OCI-LY7 (cell line): Measurements from ENCODE around the gene ZDHHC14. TPM values are rescaled to one million over a fixed set of nuclear protein-coding genes. Genes with fewer than 3 reads are reported as not detected.

ENCODE experiments used
- BruUV-seq: library from RNA; stranded (reverse); fragments of 400-500 nt; replicated peaks from 2 replicates; lab custom pipeline; 2021; lab: Mats Ljungman, UMichigan
- CTCF ChIA-PET: fragments of 300-600 bp; sonication (Branson Sonifier 250); formaldehyde crosslinking; loops from one replicate; lab custom pipeline; 2022; ENCODE audit warnings: antibody characterized with exemption; ENCODE audit not compliant: unreplicated experiment; lab: Charles Lee
- POLR2A ChIA-PET: fragments of 300-600 bp; sonication (Branson Sonifier 250); formaldehyde crosslinking; loops from one replicate; lab custom pipeline; 2022; ENCODE audit warnings: antibody characterized with exemption; lab: Charles Lee
- DNase-seq: peaks from one replicate; pipeline ENCODE4 v3.0.0-alpha.2; 2015; ENCODE audit warnings: low spot score
- H2AFZ ChIP-seq: fragments of 200-600 bp; sonication (generic), shearing (Covaris generic); 2 replicates; pipeline ENCODE4 v1.6.1; 2014; ENCODE audit warnings: mild to moderate bottlenecking, antibody characterized with exemption, low read length, moderate library complexity
- H3K27ac ChIP-seq: fragments of 200-600 bp; sonication (generic); 2 replicates; pipeline ENCODE4 v1.5.1; 2014; ENCODE audit warnings: mixed run types, low read depth, mild to moderate bottlenecking, moderate library complexity, low read length, inconsistent platforms; ENCODE audit not compliant: poor library complexity, severe bottlenecking
- H3K36me3 ChIP-seq: fragments of 200-600 bp; sonication (generic); 2 replicates; pipeline ENCODE4 v1.6.1; 2014; ENCODE audit warnings: mild to moderate bottlenecking, antibody characterized with exemption, low read length, moderate library complexity, mixed read lengths; ENCODE audit not compliant: insufficient read depth
- H3K4me1 ChIP-seq: fragments of 200-600 bp; sonication (generic); 2 replicates; pipeline ENCODE4 v1.5.1; 2014; ENCODE audit warnings: mild to moderate bottlenecking, low read length; ENCODE audit not compliant: insufficient read depth, poor library complexity, severe bottlenecking
- H3K4me2 ChIP-seq: fragments of 200-600 bp; sonication (generic); 2 replicates; pipeline ENCODE4 v1.6.1; 2014; ENCODE audit warnings: mild to moderate bottlenecking, low read length
- H3K4me3 ChIP-seq: fragments of 200-600 bp; sonication (generic); 2 replicates; pipeline ENCODE4 v1.5.1; 2014; ENCODE audit warnings: mild to moderate bottlenecking, low read depth, low read length; ENCODE audit not compliant: poor library complexity, severe bottlenecking
- H3K79me2 ChIP-seq: fragments of 200-600 bp; sonication (generic); 2 replicates; pipeline ENCODE4 v1.6.1; 2016; ENCODE audit warnings: low read depth, mild to moderate bottlenecking, low read length, moderate library complexity, mixed read lengths; ENCODE audit not compliant: insufficient read depth
- H3K9me2 ChIP-seq: fragments of 200-600 bp; sonication (generic); 2 replicates; pipeline ENCODE4 v1.6.1; 2016; ENCODE audit warnings: mild to moderate bottlenecking, low read length, mixed read lengths; ENCODE audit not compliant: insufficient read depth
- H3K9me3 ChIP-seq: fragments of 200-600 bp; sonication (generic); 2 replicates; pipeline ENCODE4 v1.6.1; 2014; ENCODE audit warnings: mild to moderate bottlenecking, mixed run types, low read length, mixed read lengths
- H4K20me1 ChIP-seq: fragments of 200-600 bp; sonication (generic); 2 replicates; pipeline ENCODE4 v1.6.1; 2014; ENCODE audit warnings: mild to moderate bottlenecking, antibody characterized with exemption, low read length, moderate library complexity, mixed read lengths; ENCODE audit not compliant: insufficient read depth
- EZH2phosphoT487 ChIP-seq: fragments of 200-600 bp; sonication (generic); IDR thresholded peaks from 2 replicates; pipeline ENCODE4 v1.6.1; 2018; ENCODE audit warnings: low read depth, borderline replicate concordance, mild to moderate bottlenecking, mixed run types, antibody characterized with exemption, low read length, moderate library complexity, mixed read lengths
- intact Hi-C: fragments of 100-400 bp; cut with micrococcal nuclease; formaldehyde crosslinking; loops from one replicate; pipeline ENCODE4 v1.10.0; 2022; ENCODE audit not compliant: unreplicated experiment
- total RNA-seq, 2 experiments: library from RNA; depleted of rRNA in 1 of 2; stranded (reverse); fragments of >200 nt in 1 of 2; shearing (Covaris generic) in 1 of 2; gene quantifications; 2 replicates each; pipeline ENCODE4 v1.2.3, GENCODE V29; 2014 to 2022
- TF ChIP-seq, protein P1 (sequence below): fragments of 200-600 bp; sonication (generic); conservative IDR thresholded peaks from 2 replicates; pipeline ENCODE4 v1.5.1; 2014; ENCODE audit warnings: mild to moderate bottlenecking, antibody characterized with exemption, low read length, moderate library complexity, mixed read lengths

The ZDHHC14 gene
- total RNA-seq, 2 experiments from 2014 or later, result 0.69 to 3.0 TPM

DNA sequence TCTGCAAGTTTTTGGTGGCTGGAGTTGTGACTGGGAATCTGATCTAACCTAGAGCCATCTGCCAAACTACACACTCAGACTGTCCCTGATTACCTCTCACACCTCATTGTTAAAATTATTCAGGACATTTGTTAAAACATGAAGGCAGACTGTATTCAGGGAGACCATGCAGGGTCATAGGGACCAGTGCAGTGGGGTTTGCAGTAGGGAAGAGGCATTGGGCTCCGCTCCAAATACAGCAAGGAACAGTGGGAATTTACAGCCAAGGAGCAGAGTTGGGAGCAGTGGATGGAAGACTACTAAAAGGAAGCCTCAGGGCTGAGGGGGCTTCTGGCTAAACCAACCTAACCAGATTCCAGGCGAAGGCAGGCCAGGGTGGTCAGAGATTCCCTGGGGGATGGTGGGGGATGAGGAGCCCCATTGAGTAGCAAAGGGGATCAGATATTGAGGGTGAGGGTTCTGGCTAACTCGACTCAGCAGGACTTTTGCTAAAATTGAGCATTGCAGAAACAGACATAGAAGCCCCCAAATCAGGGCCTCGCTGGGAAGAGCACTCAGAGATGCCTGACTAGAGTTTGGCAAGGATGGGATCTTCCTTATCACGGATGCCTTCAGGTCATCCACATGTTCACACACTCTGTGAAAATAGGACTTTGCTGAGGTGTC, 172.0 kb downstream of the ZDHHC14 start:
- Histone ChIP-seq H3K9me3 (no peaks in the 10 kb centered on the region), H3K79me2 (no peaks in the 10 kb centered on the region), H2AFZ (no peak overlapping the region), H3K4me3 (no peak overlapping the region), H4K20me1 (no peaks in the 10 kb centered on the region), H3K9me2 (no peaks in the 10 kb centered on the region), H3K27ac (no peak overlapping the region), H3K4me2 (no peak overlapping the region), H3K36me3 (no peaks in the 10 kb centered on the region), H3K4me1 (peaks cover 20% of the 10 kb centered on the region)
- ChIA-PET POLR2A (no interaction called here), CTCF (no interaction called here)
- no peak for DNase-seq
- intact Hi-C loops, result loop anchor here (10.0 kb wide), 1 partner anchor 188 kb away; no protein-coding TSS in a partner anchor
- no peak for TF ChIP-seq EZH2phosphoT487
- TF ChIP-seq, protein P1, sequence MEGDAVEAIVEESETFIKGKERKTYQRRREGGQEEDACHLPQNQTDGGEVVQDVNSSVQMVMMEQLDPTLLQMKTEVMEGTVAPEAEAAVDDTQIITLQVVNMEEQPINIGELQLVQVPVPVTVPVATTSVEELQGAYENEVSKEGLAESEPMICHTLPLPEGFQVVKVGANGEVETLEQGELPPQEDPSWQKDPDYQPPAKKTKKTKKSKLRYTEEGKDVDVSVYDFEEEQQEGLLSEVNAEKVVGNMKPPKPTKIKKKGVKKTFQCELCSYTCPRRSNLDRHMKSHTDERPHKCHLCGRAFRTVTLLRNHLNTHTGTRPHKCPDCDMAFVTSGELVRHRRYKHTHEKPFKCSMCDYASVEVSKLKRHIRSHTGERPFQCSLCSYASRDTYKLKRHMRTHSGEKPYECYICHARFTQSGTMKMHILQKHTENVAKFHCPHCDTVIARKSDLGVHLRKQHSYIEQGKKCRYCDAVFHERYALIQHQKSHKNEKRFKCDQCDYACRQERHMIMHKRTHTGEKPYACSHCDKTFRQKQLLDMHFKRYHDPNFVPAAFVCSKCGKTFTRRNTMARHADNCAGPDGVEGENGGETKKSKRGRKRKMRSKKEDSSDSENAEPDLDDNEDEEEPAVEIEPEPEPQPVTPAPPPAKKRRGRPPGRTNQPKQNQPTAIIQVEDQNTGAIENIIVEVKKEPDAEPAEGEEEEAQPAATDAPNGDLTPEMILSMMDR, result no peak
- no TSS peak for BruUV-seq

DNA sequence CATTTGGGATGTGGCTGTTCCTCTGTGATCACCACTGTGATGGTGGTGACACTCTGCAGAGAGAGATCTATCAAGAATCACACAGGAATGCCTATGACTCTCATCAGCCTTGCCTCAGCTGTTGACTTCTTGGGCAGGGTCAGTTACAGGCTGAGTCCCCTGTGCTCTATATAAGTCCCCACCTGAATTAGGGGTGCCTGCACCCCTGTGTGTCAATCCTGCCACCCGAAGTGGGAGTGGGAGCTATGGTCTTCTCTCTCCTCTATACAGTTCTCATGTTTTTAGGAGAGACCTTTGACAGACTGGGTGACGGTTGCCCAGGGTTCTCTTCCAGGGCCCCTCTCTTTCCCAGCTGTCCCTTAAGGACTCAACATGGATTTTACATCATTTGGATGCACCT, 173.8 kb downstream of the ZDHHC14 start:
- no TSS peak for BruUV-seq
- POLR2A ChIA-PET, result interaction anchor here (3.0 kb wide), 1 partner anchor 16 kb away, joined by 27 read pairs; no protein-coding TSS in a partner anchor
- no peaks in the 10 kb centered on the region for H4K20me1 ChIP-seq

More for the DNA sequence above, 173.8 kb downstream of the ZDHHC14 start:
- H3K79me2 ChIP-seq, result no peaks in the 10 kb centered on the region
- no peaks in the 10 kb centered on the region for H3K36me3 ChIP-seq
- no peak for TF ChIP-seq EZH2phosphoT487
- TF ChIP-seq, protein P1, result no peak
- H3K4me1 ChIP-seq, result peaks cover 38% of the 10 kb centered on the region
- no peak overlapping the region for H3K27ac ChIP-seq
- CTCF ChIA-PET, result interaction anchor here (0.6 to 0.7 kb wide), 2 partner anchors 16 to 44 kb away, joined by 3 read pairs; no protein-coding TSS in a partner anchor
- intact Hi-C loops, result loop anchor here (5.0 to 10.0 kb wide), 2 partner anchors 172 to 190 kb away; partner anchors contain the start of gene ZDHHC14
- H3K9me2 ChIP-seq, result no peaks in the 10 kb centered on the region
- no peaks in the 10 kb centered on the region for H3K9me3 ChIP-seq
- no peak overlapping the region for H2AFZ ChIP-seq
- no peak for DNase-seq
- no peak overlapping the region for H3K4me3 ChIP-seq
- H3K4me2 ChIP-seq, result no peak overlapping the region
